ENCODE data around the gene SLC24A3.

DNA sequence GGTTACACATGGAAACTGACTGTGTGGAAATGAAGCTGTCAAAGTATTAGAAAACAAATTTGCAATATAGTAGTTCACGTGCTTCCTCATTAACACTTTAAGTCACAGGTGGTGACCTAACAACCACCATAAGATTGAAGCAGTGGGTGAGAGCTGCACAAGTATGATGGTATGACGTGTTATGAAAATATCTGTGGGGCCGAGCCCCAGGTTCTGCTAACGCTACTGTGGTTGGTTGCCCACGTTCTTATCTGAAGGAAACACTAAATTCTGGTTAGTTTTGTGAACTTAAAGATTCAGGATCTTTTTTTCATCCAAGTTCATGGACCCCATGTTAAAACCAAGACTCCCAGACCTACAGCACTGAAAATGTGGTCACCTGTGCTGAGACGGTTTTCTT, 302.6 kb downstream of the SLC24A3 start:
- TF ChIP-seq, protein P1, sequence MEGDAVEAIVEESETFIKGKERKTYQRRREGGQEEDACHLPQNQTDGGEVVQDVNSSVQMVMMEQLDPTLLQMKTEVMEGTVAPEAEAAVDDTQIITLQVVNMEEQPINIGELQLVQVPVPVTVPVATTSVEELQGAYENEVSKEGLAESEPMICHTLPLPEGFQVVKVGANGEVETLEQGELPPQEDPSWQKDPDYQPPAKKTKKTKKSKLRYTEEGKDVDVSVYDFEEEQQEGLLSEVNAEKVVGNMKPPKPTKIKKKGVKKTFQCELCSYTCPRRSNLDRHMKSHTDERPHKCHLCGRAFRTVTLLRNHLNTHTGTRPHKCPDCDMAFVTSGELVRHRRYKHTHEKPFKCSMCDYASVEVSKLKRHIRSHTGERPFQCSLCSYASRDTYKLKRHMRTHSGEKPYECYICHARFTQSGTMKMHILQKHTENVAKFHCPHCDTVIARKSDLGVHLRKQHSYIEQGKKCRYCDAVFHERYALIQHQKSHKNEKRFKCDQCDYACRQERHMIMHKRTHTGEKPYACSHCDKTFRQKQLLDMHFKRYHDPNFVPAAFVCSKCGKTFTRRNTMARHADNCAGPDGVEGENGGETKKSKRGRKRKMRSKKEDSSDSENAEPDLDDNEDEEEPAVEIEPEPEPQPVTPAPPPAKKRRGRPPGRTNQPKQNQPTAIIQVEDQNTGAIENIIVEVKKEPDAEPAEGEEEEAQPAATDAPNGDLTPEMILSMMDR (IDR thresholded peaks at IDR 0.05), result no peak
- TF ChIP-seq POLR2A (IDR thresholded peaks at IDR 0.05), result no peak

All from heart left ventricle (tissue), 13 donors.